Activated T-cell treated with anti-CD3 and anti-CD28 coated beads for 24 hours (primary cell): ENCODE results near the gene CAPN7.

Experiments
- DNase-seq: peaks from one replicate; pipeline ENCODE4 v3.0.0-alpha.2; 2020; ENCODE audit warnings: low read depth

CAPN7 gene

GRCh38 chr3:15253023-15253697 is 47.1 kb downstream of the CAPN7 start:
- no peak for DNase-seq

DNA sequence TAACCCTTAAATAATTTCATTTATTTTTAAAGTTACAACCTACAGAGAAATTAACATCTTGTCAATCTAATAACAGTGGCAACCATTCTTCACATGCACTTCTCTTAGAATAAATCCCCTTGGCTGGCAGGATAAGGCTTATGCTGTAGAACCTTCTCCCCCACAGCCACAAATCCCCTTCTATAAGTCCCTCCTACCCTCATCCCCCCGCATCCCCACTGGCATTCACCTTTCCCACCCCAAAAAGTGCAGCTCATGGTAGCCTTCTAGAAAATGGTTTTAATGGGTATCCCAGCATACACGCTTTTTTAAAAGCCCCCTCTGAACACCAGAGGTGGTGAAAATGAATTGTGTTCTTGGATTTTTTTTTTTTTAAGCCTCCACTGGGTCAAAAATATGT is 49.2 kb downstream of the CAPN7 start:
- no peak for DNase-seq

GRCh38 chr3:15256861-15257341 is 50.9 kb downstream of the CAPN7 start:
- DNase-seq, result no peak

- DNase-seq, result no peak
These were observed 52.7 kb downstream of the CAPN7 start for GRCh38 chr3:15258720-15259119.

DNA sequence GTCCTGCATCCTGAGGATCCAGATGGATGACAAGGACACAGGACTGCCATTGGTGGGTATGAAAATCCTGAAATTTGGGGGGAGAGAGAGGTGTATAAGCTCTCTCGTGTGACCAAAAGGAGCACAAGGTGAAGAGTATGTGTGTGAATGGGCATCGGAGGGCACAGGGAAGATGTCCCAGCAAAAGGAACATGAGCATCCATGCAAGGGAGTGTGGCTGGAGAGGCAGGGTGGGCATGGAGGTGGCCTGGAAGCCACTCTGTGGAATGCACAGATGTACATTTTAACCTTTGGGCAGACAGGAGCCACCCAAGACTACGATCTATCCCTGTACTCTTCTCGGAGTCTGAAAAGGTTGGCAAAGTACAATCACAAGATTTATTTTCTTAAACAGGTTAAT is 54.5 kb downstream of the CAPN7 start:
- no peak for DNase-seq

DNA sequence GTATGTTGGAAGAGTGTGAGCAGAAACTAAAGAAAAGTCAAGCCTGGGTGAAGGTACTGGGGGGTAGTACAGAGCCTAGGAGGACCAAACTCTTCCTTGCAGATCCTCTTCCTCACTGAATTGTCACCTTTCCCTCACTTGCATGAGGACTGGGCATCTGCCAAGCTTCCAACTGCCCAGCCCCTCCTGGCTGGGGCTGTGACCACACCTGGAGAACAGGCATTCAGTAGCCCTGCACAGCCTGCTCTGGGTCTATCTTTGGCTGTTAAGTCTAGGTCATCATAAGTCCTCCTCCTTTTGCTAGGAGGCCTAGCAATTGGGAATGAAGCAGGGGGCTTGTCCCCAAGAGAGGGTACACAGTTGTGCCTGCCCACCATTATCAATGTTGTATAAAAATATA is 55.2 kb downstream of the CAPN7 start:
- DNase-seq, result no peak

- DNase-seq, result no peak
These were observed 56.0 kb downstream of the CAPN7 start for GRCh38 chr3:15262021-15262420.

- DNase-seq, result no peak
These were observed 57.1 kb downstream of the CAPN7 start for GRCh38 chr3:15263120-15263519.

DNA sequence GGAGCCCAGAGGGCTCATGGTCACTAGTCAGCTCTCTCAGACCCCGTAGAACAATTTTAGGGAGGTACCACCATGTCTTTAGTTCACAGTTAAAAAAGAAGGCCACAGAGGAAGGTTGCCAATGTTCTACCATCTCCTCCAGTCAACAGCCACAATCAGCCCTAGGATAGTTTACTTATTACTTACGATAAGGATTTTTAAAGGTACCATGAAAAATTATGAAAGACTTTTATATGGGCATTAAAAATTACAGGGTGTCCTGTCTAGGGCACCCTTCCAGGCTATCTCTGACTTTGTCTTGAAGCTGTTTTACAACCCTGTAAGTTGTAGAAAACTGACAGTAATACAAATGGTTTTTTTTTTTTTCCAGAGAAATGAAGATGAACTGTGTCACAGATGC is 57.9 kb downstream of the CAPN7 start:
- no peak for DNase-seq

GRCh38 chr3:15264486-15264885 is 58.4 kb downstream of the CAPN7 start:
- no peak for DNase-seq

GRCh38 chr3:15265655-15266509 is 59.8 kb downstream of the CAPN7 start:
- no peak for DNase-seq

DNA sequence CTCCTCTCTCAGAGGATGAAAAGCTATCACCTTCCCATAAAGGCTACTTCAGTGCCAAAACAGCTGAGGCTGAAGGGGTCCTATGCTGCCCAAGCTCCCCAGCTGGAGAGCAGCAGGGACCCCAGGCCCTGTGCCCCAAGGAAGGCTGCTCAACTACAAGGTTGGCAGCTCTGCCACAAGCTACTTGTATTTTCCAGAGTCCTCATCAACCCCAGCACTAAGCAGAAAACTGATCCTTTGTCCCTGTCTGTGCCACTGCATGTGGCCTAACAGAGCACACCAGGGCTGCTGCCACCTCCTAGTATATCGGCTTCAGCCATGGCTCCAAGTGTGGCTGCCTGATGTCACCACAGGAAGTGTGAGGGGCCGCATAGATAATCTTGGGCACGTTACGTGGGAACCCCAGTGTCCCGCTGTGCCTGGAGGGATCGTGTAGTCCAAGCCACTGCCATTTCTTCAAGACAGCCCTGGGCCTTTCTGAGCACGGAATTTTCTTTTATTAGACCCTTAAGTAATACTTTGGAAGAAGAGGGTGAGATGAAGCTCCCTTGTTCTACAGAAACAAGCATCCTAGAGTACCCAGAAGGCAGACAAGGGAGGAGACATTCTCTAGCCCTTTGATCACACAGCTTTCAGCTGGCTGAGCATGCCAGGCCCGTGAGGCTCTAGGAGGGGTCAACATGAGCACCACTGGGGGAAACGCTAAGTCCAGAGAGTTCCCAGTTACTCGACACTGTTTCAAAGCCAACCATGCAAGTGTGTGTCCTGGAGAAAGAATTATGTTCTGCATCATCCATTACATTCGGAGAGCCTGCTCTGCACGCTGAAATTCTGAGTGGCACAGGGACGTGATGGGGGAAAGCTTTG is 60.7 kb downstream of the CAPN7 start:
- DNase-seq, result no peak

- DNase-seq, result no peak
These were observed 61.5 kb downstream of the CAPN7 start for GRCh38 chr3:15267502-15267901.

GRCh38 chr3:15268033-15268631 is 62.1 kb downstream of the CAPN7 start:
- peak; percentile 77 for DNase-seq

DNA sequence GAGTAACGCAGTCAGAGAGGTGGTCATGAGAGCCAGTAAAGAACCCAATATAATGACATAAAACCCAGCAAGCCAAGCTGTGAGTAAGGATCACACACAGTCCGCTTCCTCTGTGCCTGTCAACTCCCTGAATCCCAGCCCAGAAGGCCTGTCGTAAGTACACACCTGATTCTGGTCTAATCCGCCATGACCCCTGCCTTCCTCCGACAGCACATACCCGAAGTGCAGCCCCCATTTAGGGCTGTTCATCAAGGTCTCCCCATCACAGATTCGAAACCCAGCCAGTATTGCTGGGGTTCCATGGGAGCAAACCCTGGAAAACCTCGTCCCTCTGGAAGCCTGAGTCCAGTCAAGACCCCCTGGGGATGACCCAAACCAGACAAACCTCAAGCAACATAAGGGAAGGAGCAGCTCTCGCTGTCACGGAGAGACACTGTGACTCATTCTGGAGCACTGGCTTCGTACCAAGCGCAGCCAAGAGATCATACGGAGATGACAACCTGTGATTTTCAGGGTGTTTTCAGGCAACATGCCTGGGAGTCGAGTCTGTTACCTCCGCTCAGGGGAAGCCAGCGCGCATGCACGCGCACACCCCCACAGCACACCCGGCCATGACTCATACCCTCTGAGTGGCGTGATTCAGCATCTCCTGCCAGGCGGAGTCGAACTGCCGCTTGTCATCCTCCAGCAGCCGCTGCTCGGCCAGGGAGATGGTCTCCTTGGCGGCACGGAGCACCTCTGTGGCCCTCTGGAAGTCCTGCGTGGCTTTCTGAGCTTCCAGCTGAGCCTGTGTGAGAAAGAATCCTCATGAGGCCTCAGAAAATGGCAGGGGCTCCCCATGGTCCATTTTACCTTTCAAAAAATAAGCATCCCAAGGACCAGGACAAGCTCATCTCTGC is 63.3 kb downstream of the CAPN7 start:
- DNase-seq, result peak; percentile 81

- DNase-seq, result no peak
These were observed 65.0 kb downstream of the CAPN7 start for GRCh38 chr3:15271030-15271429.

- peak; percentile 64 for DNase-seq
These were observed 65.8 kb downstream of the CAPN7 start for GRCh38 chr3:15271785-15272381.

DNA sequence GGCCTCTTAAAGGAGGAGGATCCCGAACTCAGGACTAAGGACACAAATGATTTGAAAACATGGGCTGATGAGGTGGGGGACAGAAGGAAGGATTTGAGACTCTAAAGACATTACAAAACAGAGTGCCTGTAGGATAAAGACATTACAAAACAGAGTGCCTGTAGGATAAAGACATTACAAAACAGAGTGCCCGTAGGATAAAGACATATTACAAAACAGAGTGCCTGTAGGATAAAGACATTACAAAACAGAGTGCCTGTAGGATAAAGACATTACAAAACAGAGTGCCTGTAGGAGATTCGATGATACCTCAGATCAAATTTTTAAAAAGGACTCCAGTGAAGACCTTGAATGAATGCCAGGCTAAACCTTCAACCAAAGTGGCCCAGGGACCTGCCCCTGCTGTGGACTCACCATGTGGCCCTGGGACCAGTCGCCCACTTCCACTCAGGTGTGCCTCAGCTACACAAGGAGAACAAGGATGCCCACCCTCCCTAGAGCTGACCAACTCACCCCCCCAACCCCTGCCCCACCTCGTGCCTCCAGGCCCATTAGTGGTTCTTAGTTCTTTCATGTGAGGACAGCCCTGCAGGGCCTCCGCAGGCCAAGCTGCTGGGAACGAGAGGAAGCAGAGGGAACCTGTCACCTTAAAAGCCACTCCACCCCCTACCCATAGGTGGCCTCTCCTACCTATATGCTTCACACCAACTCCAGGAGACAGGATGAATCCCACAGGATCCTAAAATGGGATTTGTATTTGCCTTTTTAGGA is 66.6 kb downstream of the CAPN7 start:
- DNase-seq, result no peak

DNA sequence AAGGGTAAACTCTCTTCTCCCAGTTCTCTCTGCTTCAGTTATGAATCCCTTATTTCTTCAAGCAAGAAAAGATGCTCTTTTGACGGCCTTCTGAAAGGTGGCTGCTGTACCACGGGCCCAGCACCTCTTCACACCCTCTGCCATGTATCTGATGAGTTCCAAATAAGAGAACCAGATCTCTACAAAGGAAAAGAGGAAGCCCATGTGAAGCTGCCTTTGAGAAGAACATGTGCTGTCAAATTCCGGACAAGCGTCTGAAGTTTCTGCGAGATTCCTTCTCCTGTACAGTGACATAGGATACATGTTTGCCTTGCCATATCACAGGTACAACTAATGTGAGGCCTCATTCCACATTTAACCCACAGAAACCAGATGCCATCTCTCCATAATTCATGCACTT is 67.2 kb downstream of the CAPN7 start:
- DNase-seq, result no peak
